ENCODE data around the gene ZNF670.

The ZNF670 gene

GRCh38 chr1:247089616-247090375 lies 11.2 kb upstream of the ZNF670 start:
- DNase-seq (ENCODE audit: insufficient read length, low spot score) (no peak), FAIRE-seq (no peak)
- TF ChIP-seq POLR2A (IDR thresholded peaks at IDR 0.05; ENCODE audit: low read depth, low read length), result no peak

DNA sequence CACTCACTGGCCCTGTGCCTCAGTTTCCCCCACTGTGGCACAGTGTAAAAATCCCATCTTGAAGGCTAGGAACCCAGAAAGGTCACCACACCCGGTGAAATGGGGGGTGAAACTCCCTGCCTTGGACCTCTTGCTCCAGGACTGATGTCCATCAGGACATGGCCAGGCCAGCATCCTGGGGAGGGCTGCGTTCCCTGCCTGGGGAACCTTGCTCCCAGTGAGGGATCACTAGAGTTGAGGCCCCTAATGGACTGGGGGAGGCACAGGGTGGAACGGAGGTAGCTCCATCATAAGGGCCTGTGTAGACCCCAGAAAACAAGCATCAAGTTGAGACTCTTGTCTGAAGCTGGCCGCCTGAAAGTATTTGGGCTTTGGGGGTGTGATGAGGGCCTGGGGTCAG lies 10.4 kb upstream of the ZNF670 start:
- no peak for TF ChIP-seq POLR2A (IDR thresholded peaks at IDR 0.05; ENCODE audit: low read depth, low read length)
- FAIRE-seq, result no peak

GRCh38 chr1:247087256-247087655 lies 8.6 kb upstream of the ZNF670 start:
- no peak for TF ChIP-seq POLR2A (IDR thresholded peaks at IDR 0.05; ENCODE audit: low read depth, low read length)
- DNase-seq (ENCODE audit: insufficient read length, low spot score), result no peak
- FAIRE-seq, result no peak

More for the DNA sequence above, 10.4 kb upstream of the ZNF670 start:
- no peak for DNase-seq (ENCODE audit: insufficient read length, low spot score)

- TF ChIP-seq POLR2A (IDR thresholded peaks at IDR 0.05; ENCODE audit: low read depth, low read length), result no peak
- FAIRE-seq, result no peak
- DNase-seq (ENCODE audit: insufficient read length, low spot score), result no peak
These were observed 6.7 kb upstream of the ZNF670 start for GRCh38 chr1:247085310-247085709.

- DNase-seq (ENCODE audit: insufficient read length, low spot score) (no peak), FAIRE-seq (no peak)
- TF ChIP-seq POLR2A (IDR thresholded peaks at IDR 0.05; ENCODE audit: low read depth, low read length), result no peak
These were observed 6.2 kb upstream of the ZNF670 start for GRCh38 chr1:247084771-247085170.

GRCh38 chr1:247079141-247079874 lies 697 bp upstream of the ZNF670 start:
- no peak for DNase-seq (ENCODE audit: insufficient read length, low spot score)

DNA sequence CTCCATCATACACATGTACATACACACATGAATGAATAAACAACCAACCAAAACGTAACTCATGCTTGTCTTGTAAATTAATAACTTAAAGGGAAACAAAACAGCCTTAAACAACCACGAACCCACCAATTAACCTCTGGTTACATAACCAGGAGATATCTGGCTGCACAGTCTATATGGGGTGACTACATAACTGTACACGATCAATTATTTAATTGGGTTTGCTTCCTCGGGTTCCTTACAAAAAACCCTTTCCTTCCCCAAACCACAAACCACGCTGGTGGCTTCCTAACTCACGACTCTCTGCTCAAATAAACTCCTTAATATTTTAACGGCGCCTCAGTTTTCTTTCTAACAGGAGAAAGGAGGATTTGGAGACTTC lies 744 bp downstream of the ZNF670 start:
- FAIRE-seq, result no peak
- no peak for TF ChIP-seq POLR2A (IDR thresholded peaks at IDR 0.05; ENCODE audit: low read depth, low read length)
- DNase-seq (ENCODE audit: insufficient read length, low spot score), result no peak

More at GRCh38 chr1:247079141-247079874, 697 bp upstream of the ZNF670 start:
- no peak for FAIRE-seq
- TF ChIP-seq POLR2A (IDR thresholded peaks at IDR 0.05; ENCODE audit: low read depth, low read length), result no peak

GRCh38 chr1:247077213-247077612 lies 1.4 kb downstream of the ZNF670 start:
- TF ChIP-seq POLR2A (IDR thresholded peaks at IDR 0.05; ENCODE audit: low read depth, low read length), result no peak
- DNase-seq (ENCODE audit: insufficient read length, low spot score) (no peak), FAIRE-seq (no peak)

GRCh38 chr1:247070645-247071044 lies 8.0 kb downstream of the ZNF670 start:
- FAIRE-seq (no peak), DNase-seq (ENCODE audit: insufficient read length, low spot score) (no peak)
- TF ChIP-seq POLR2A (IDR thresholded peaks at IDR 0.05; ENCODE audit: low read depth, low read length), result no peak

DNA sequence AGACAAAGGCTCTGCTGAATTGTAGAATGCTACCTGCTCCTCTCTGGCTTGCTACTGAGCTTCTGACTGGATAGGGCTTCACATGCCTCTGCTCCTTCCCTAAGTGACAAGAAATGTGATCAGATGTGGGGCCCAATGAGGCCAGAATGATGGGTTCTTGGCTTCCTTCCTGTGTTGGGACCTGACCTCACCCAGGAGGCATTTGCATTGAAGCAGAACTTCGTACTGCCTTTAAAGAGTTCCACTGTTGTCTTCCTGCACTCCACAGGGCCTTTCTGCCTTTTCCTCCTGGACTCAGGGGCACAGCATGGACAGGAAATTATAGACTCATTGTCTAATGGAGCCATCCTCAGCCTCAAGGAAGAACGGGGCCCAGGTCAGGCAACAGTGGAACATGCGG lies 14.3 kb downstream of the ZNF670 start:
- no peak for DNase-seq (ENCODE audit: insufficient read length, low spot score)
- FAIRE-seq, result no peak
- no peak for TF ChIP-seq POLR2A (IDR thresholded peaks at IDR 0.05; ENCODE audit: low read depth, low read length)

DNA sequence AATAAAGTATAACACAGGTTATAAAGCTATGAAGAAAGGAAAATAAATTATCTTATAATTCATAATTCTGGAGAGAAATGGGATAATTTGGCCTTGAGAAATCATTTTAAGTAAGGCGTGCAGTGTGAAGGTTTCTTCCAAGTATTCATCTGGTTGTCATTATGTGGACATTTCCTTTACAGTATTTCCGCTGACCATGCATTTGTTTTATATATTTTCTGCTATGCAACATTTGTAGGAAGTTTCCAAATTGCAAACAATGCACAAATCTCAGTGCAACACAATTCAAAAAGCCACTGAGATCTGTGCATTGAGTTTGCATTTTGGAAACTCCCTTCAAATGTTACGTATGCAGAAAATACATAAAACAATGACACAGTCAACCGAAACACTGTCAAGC lies 17.8 kb downstream of the ZNF670 start:
- DNase-seq (ENCODE audit: insufficient read length, low spot score) (no peak), FAIRE-seq (no peak)
- TF ChIP-seq POLR2A (IDR thresholded peaks at IDR 0.05; ENCODE audit: low read depth, low read length), result no peak

GRCh38 chr1:247056071-247056470 lies 22.5 kb downstream of the ZNF670 start:
- no peak for DNase-seq (ENCODE audit: insufficient read length, low spot score)
- no peak for TF ChIP-seq POLR2A (IDR thresholded peaks at IDR 0.05; ENCODE audit: low read depth, low read length)
- no peak for FAIRE-seq

- no peak for TF ChIP-seq POLR2A (IDR thresholded peaks at IDR 0.05; ENCODE audit: low read depth, low read length)
- FAIRE-seq (no peak), DNase-seq (ENCODE audit: insufficient read length, low spot score) (no peak)
These were observed 23.6 kb downstream of the ZNF670 start for GRCh38 chr1:247054992-247055415.

GRCh38 chr1:247047702-247048101 lies 30.9 kb downstream of the ZNF670 start:
- no peak for TF ChIP-seq POLR2A (IDR thresholded peaks at IDR 0.05; ENCODE audit: low read depth, low read length)
- DNase-seq (ENCODE audit: insufficient read length, low spot score) (no peak), FAIRE-seq (no peak)

- FAIRE-seq (no peak), DNase-seq (ENCODE audit: insufficient read length, low spot score) (no peak)
- TF ChIP-seq POLR2A (IDR thresholded peaks at IDR 0.05; ENCODE audit: low read depth, low read length), result no peak
These were observed 31.4 kb downstream of the ZNF670 start for GRCh38 chr1:247047260-247047659.

All from H54 (cell line).